CD8-positive, alpha-beta memory T cell (primary cell): ENCODE measurements around the gene NDUFV2. TPM values are rescaled to one million over a fixed set of nuclear protein-coding genes. Genes with fewer than 3 reads are reported as not detected.

Source experiments
- CTCF ChIA-PET: fragments of 350-600 bp; sonication (Branson Sonifier 250); formaldehyde crosslinking; loops from one replicate; lab custom pipeline; 2021; ENCODE audit warnings: antibody characterized with exemption; lab: Charles Lee
- POLR2A ChIA-PET: fragments of 350-600 bp; sonication (Branson Sonifier 250); formaldehyde crosslinking; loops from one replicate; lab custom pipeline; 2021; ENCODE audit warnings: antibody characterized with exemption; lab: Charles Lee
- DNase-seq, 5 donors: peaks; one replicate each; pipeline versions ENCODE4 v3.0.0 to v3.0.0-alpha.2; 2020 to 2022; ENCODE audit warnings: mixed read lengths in 1 of 5
- H3K27ac ChIP-seq: one replicate; pipeline ENCODE4 v1.7.0; 2013; ENCODE audit warnings: low read depth, mild to moderate bottlenecking, low read length, moderate library complexity
- H3K27me3 ChIP-seq: 2 replicates; pipeline ENCODE4 v1.7.0; 2013; ENCODE audit warnings: low read length, mild to moderate bottlenecking; ENCODE audit not compliant: insufficient read depth, poor library complexity, severe bottlenecking
- H3K36me3 ChIP-seq: 2 replicates; pipeline ENCODE4 v1.7.0; 2013; ENCODE audit warnings: mild to moderate bottlenecking, low read length, moderate library complexity; ENCODE audit not compliant: insufficient read depth
- H3K4me1 ChIP-seq: 2 replicates; pipeline ENCODE4 v1.7.0; 2013; ENCODE audit warnings: mild to moderate bottlenecking, low read length, moderate library complexity; ENCODE audit not compliant: insufficient read depth
- H3K4me3 ChIP-seq: 2 replicates; pipeline ENCODE4 v1.7.0; 2013; ENCODE audit warnings: mild to moderate bottlenecking, low read length
- H3K9me3 ChIP-seq: 2 replicates; pipeline ENCODE4 v1.7.0; 2013; ENCODE audit warnings: mild to moderate bottlenecking, low read length
- H3K27ac Mint-ChIP-seq, 8 donors: one replicate each; pipeline ENCODE4 v1.8.0; 2020 to 2021; ENCODE audit warnings: mixed read lengths in 8 of 8, mild to moderate bottlenecking in 6 of 8, inconsistent platforms in 3 of 8, moderate library complexity in 3 of 8
- H3K27me3 Mint-ChIP-seq, 2 donors: one replicate each; pipeline ENCODE4 v1.8.0; 2020 to 2021; ENCODE audit warnings: mixed read lengths in 2 of 2, mild to moderate bottlenecking in 1 of 2, moderate library complexity in 1 of 2
- H3K36me3 Mint-ChIP-seq, 3 donors: one replicate each; pipeline ENCODE4 v1.8.0; 2020 to 2021; ENCODE audit warnings: mixed read lengths in 3 of 3, inconsistent platforms in 1 of 3, mild to moderate bottlenecking in 1 of 3
- H3K4me1 Mint-ChIP-seq, 3 donors: one replicate each; pipeline ENCODE4 v1.8.0; 2020 to 2021; ENCODE audit warnings: mixed read lengths in 3 of 3, inconsistent platforms in 1 of 3, mild to moderate bottlenecking in 1 of 3
- H3K4me3 Mint-ChIP-seq, 7 donors: one replicate each; pipeline ENCODE4 v1.8.0; 2020 to 2021; ENCODE audit warnings: mixed read lengths in 7 of 7, mild to moderate bottlenecking in 6 of 7, moderate library complexity in 4 of 7, inconsistent platforms in 2 of 7
- H3K9me3 Mint-ChIP-seq, 5 donors: one replicate each; pipeline ENCODE4 v1.8.0; 2020 to 2022; ENCODE audit warnings: mixed read lengths in 5 of 5, mild to moderate bottlenecking in 3 of 5, moderate library complexity in 2 of 5, inconsistent platforms in 1 of 5
- polyA plus RNA-seq: library from polyadenylated mRNA; unstranded; fragments of 300-500 nt; fragmentation: Illumina TruSeq; gene quantifications from one replicate; pipeline ENCODE4 v1.2.3, GENCODE V29; 2021
- total RNA-seq, 2 experiments: library from RNA; stranded (reverse); gene quantifications; one replicate each; pipeline ENCODE4 v1.2.3, GENCODE V29; 2021

NDUFV2 gene
- total and polyA plus RNA-seq, 3 experiments from 2014 or later = 187 to 331 (median 324) TPM

- Mint-ChIP-seq H3K9me3 (no peaks in the 10 kb centered on the region), H3K27me3 (no peaks in the 10 kb centered on the region), H3K27ac (peak overlapping the region in 1 of 8 donors; percentile 11), H3K36me3 (peaks cover 0 to 51% (median 9%) of the 10 kb centered on the region in 3 donors), H3K4me1 (peaks cover 80 to 97% (median 93%) of the 10 kb centered on the region in 3 donors), H3K4me3 (peak overlapping the region in 1 of 7 donors; percentile 22)
- no peaks in the 10 kb centered on the region for H3K9me3 ChIP-seq
- no peaks in the 10 kb centered on the region for H3K36me3 ChIP-seq
- ChIA-PET POLR2A (no interaction called here), CTCF (no interaction called here)
- no peak overlapping the region for H3K27ac ChIP-seq
- H3K4me3 ChIP-seq = no peak overlapping the region
- no peak for DNase-seq
- H3K27me3 ChIP-seq = no peaks in the 10 kb centered on the region
- peaks cover 34% of the 10 kb centered on the region for H3K4me1 ChIP-seq
Observed at GRCh38 chr18:9178557-9178956, 76.1 kb downstream of the NDUFV2 start.

GRCh38 chr18:9181275-9181674 lies 78.8 kb downstream of the NDUFV2 start:
- no peaks in the 10 kb centered on the region for H3K9me3 ChIP-seq
- no peak overlapping the region for H3K27ac ChIP-seq
- DNase-seq = no peak
- H3K27me3 ChIP-seq = no peaks in the 10 kb centered on the region
- H3K36me3 Mint-ChIP-seq = peaks cover under 1 to 58% (median 15%) of the 10 kb centered on the region in 3 donors
- CTCF ChIA-PET = interaction anchor here (1.7 kb wide), 1 partner anchor 22 kb away, joined by 3 read pairs; no protein-coding TSS in a partner anchor
- H3K4me1 ChIP-seq = peaks cover 35% of the 10 kb centered on the region
- peaks cover 76 to 93% (median 93%) of the 10 kb centered on the region in 3 donors for H3K4me1 Mint-ChIP-seq
- H3K27ac Mint-ChIP-seq = peak overlapping the region in 3 of 8 donors; percentile 11 to 25 (median 24)
- no peaks in the 10 kb centered on the region for H3K9me3 Mint-ChIP-seq
- peak overlapping the region in 1 of 7 donors; percentile 57 for H3K4me3 Mint-ChIP-seq
- no peaks in the 10 kb centered on the region for H3K27me3 Mint-ChIP-seq
- H3K36me3 ChIP-seq = no peaks in the 10 kb centered on the region
- POLR2A ChIA-PET = no interaction called here
- no peak overlapping the region for H3K4me3 ChIP-seq

GRCh38 chr18:9182852-9183399 lies 80.4 kb downstream of the NDUFV2 start:
- Histone ChIP-seq H3K27ac (no peak overlapping the region), H3K9me3 (no peaks in the 10 kb centered on the region), H3K27me3 (no peaks in the 10 kb centered on the region), H3K4me1 (peaks cover 29% of the 10 kb centered on the region), H3K36me3 (no peaks in the 10 kb centered on the region), H3K4me3 (no peak overlapping the region)
- no peak overlapping the region for H3K4me3 Mint-ChIP-seq
- H3K36me3 Mint-ChIP-seq = peaks cover 3 to 57% (median 13%) of the 10 kb centered on the region in 3 donors
- POLR2A ChIA-PET = no interaction called here
- no peaks in the 10 kb centered on the region for H3K9me3 Mint-ChIP-seq
- peak overlapping the region in 5 of 8 donors; percentile 16 to 86 (median 64) for H3K27ac Mint-ChIP-seq
- CTCF ChIA-PET = no interaction called here
- no peaks in the 10 kb centered on the region for H3K27me3 Mint-ChIP-seq
- peaks cover 67 to 83% (median 79%) of the 10 kb centered on the region in 3 donors for H3K4me1 Mint-ChIP-seq
- no peak for DNase-seq

Other genes with a start within 250 kb of the NDUFV2 start
- 10 to 100 TPM; 66.6 to 67.6 TPM for gene ANKRD12, start 34.1 kb downstream of the NDUFV2 start, total RNA-seq
- 109 TPM for gene ANKRD12, start 34.1 kb downstream of the NDUFV2 start, polyA plus RNA-seq
- 10 to 100 TPM; 13.1 to 14.2 TPM for gene TWSG1, start 232.1 kb downstream of the NDUFV2 start, total RNA-seq
- gene TWSG1, start 232.1 kb downstream of the NDUFV2 start, polyA plus RNA-seq = 4.9 TPM